ENCODE measurements around the gene RNF13.

Gene RNF13

DNA sequence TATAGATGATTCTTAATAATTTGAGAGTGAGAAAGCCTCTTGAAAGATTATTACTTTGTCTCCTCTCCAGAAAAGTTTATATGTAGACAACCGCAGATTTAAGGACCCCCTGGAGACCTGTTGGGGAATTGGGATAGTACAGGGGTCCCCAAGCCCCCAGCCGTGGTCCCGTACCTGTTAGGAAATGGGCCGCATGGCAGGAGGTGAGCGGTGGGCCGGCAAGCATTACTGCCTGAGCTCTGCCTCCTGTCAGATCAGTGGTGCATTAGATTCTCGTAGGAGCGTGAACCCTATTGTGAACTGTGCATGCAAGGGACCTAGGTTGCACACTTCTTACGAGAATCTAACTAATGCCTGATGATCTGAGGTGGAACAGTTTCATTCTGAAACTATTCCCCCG, 79.4 kb downstream of the RNF13 start:
- H3K27me3 ChIP-seq (ENCODE audit: insufficient read depth, low read length), result no peaks in the 10 kb centered on the region
- H3K79me2 ChIP-seq (ENCODE audit: control insufficient read depth, insufficient read depth, low read length, unreplicated experiment), result no peaks in the 10 kb centered on the region
- H3K4me3 ChIP-seq (ENCODE audit: low read depth, low read length), result no peak overlapping the region
- no peak overlapping the region for H2AFZ ChIP-seq (ENCODE audit: low read length, unreplicated experiment)
- H3K4me1 ChIP-seq (ENCODE audit: control insufficient read depth, insufficient read depth, low read length, unreplicated experiment), result peaks cover 12% of the 10 kb centered on the region
- peaks cover 3% of the 10 kb centered on the region; the same call in 1 of the 2 replicates for H3K36me3 ChIP-seq (ENCODE audit: insufficient read depth, low read length)
- H3K27ac ChIP-seq (ENCODE audit: low read depth, low read length), result no peak overlapping the region

DNA sequence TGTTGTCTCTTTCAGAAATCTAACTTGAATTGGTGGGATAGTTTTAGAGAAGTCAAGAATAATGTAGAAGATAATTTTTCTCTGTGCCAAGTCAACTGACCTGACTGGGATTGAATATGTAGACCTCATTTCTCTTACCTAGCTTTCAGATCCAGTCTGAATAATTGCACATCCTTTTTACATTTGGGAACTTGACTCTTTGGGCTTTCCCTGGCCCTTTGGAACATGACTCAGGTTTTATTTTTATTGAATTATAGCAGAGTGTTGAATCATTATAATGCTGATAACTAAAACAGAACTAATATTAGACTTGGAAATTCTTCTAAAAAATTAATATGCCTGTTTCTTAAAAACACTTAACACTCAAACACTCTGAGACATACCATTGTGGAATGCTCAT, 81.2 kb downstream of the RNF13 start:
- no peaks in the 10 kb centered on the region for H3K79me2 ChIP-seq (ENCODE audit: control insufficient read depth, insufficient read depth, low read length, unreplicated experiment)
- H2AFZ ChIP-seq (ENCODE audit: low read length, unreplicated experiment), result no peak overlapping the region
- H3K36me3 ChIP-seq (ENCODE audit: insufficient read depth, low read length), result no peaks in the 10 kb centered on the region; the same call in 1 of the 2 replicates
- peaks cover 23% of the 10 kb centered on the region for H3K4me1 ChIP-seq (ENCODE audit: control insufficient read depth, insufficient read depth, low read length, unreplicated experiment)
- no peak overlapping the region for H3K4me3 ChIP-seq (ENCODE audit: low read depth, low read length)
- 0 out of 2 replicates have a peak overlapping the region, but pooled peaks have one; percentile 25 for H3K27ac ChIP-seq (ENCODE audit: low read depth, low read length)
- no peaks in the 10 kb centered on the region for H3K27me3 ChIP-seq (ENCODE audit: insufficient read depth, low read length)

DNA sequence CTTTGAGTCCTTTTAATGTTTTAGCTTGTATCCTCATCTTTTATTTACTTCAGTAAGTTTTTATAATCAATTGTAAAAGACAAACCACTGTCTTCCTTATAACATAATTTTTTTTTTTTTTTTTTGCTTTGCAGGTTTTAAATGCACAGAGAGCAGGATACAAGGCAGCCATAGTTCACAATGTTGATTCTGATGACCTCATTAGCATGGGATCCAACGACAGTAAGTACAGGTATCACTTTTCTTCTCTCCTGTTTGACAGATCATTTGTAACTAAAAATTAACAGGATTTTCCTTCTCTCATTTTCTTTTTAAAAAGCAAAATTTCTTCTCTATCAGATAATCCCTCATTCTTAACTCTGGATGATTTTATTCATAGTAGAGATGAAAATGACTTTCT, 82.3 kb downstream of the RNF13 start:
- H3K27me3 ChIP-seq (ENCODE audit: insufficient read depth, low read length), result no peaks in the 10 kb centered on the region

DNA sequence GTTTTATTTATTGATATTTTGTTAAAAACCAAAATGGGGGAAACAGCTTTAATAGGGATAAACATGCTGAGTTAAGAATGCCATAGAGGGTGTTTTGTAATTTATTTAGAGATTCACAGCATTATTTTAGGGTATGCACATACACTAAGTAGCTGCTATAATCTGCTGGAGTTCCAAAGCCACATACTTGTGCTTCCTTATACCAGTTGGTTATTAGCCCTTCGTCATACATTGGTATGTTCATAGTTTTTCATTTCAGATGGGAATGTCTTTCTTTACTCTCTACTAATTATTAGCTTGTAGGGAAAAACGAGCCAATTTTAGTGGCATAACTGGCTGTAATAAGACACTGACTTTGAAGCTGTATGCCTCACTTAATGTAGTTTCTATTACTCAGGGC, 82.8 kb downstream of the RNF13 start:
- H3K79me2 ChIP-seq (ENCODE audit: control insufficient read depth, insufficient read depth, low read length, unreplicated experiment), result no peaks in the 10 kb centered on the region
- no peaks in the 10 kb centered on the region; the same call in 1 of the 2 replicates for H3K36me3 ChIP-seq (ENCODE audit: insufficient read depth, low read length)
- no peak overlapping the region for H2AFZ ChIP-seq (ENCODE audit: low read length, unreplicated experiment)
- H3K27me3 ChIP-seq (ENCODE audit: insufficient read depth, low read length), result no peaks in the 10 kb centered on the region
- no peak overlapping the region for H3K27ac ChIP-seq (ENCODE audit: low read depth, low read length)
- no peak overlapping the region for H3K4me3 ChIP-seq (ENCODE audit: low read depth, low read length)
- peaks cover 23% of the 10 kb centered on the region for H3K4me1 ChIP-seq (ENCODE audit: control insufficient read depth, insufficient read depth, low read length, unreplicated experiment)

More for the DNA sequence above, 82.3 kb downstream of the RNF13 start:
- Histone ChIP-seq H3K4me3 (ENCODE audit: low read depth, low read length) (no peak overlapping the region), H3K36me3 (ENCODE audit: insufficient read depth, low read length) (no peaks in the 10 kb centered on the region; the same call in 1 of the 2 replicates), H2AFZ (ENCODE audit: low read length, unreplicated experiment) (no peak overlapping the region), H3K27ac (ENCODE audit: low read depth, low read length) (no peak overlapping the region), H3K79me2 (ENCODE audit: control insufficient read depth, insufficient read depth, low read length, unreplicated experiment) (no peaks in the 10 kb centered on the region), H3K4me1 (ENCODE audit: control insufficient read depth, insufficient read depth, low read length, unreplicated experiment) (peaks cover 23% of the 10 kb centered on the region)

DNA sequence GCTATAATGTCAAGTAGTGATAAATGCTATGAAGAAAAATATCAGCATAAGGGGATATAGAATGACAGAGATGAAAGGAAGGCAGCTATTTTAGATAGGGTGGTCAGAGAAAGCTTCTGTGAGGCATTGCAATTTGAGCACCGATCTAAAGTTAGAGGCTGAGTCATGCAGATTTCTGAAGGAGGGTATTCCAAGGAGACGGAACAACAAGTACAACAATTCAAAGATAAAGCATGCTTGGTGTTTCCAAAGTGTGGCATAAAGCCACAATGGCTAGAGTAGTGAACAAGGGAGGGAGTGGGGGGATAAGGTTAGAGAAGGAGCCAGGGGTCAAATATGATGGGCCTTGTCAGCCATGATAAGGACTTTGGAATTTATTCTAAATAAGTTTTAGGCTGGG, 85.8 kb downstream of the RNF13 start:
- Histone ChIP-seq H3K27ac (ENCODE audit: low read depth, low read length) (peak overlapping the region; percentile 56), H3K79me2 (ENCODE audit: control insufficient read depth, insufficient read depth, low read length, unreplicated experiment) (no peaks in the 10 kb centered on the region), H3K4me3 (ENCODE audit: low read depth, low read length) (no peak overlapping the region), H3K4me1 (ENCODE audit: control insufficient read depth, insufficient read depth, low read length, unreplicated experiment) (peaks cover 22% of the 10 kb centered on the region), H3K27me3 (ENCODE audit: insufficient read depth, low read length) (no peaks in the 10 kb centered on the region), H3K36me3 (ENCODE audit: insufficient read depth, low read length) (no peaks in the 10 kb centered on the region; the same call in 1 of the 2 replicates), H2AFZ (ENCODE audit: low read length, unreplicated experiment) (no peak overlapping the region)

DNA sequence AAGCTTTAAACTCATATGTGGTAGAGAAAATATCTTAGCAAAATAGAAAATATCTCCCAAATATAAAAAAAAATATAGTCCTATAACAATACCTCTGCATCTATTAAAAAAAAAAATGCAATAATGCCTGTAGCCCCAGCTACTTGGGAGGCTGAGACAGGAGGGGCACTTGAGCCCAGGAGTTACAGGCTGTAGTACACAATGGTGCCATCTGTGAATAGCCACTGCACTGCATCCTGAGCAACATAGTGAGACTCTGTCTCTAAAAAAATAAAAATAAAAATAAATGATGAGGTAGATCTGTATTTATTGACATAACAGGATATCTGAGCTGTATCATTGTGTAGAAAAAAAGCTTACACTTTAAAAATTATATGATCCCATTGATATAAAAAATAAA, 87.3 kb downstream of the RNF13 start:
- H3K4me1 ChIP-seq (ENCODE audit: control insufficient read depth, insufficient read depth, low read length, unreplicated experiment), result peaks cover 11% of the 10 kb centered on the region
- no peaks in the 10 kb centered on the region for H3K79me2 ChIP-seq (ENCODE audit: control insufficient read depth, insufficient read depth, low read length, unreplicated experiment)
- H3K27ac ChIP-seq (ENCODE audit: low read depth, low read length), result no peak overlapping the region
- H3K27me3 ChIP-seq (ENCODE audit: insufficient read depth, low read length), result no peaks in the 10 kb centered on the region
- no peaks in the 10 kb centered on the region; the same call in 1 of the 2 replicates for H3K36me3 ChIP-seq (ENCODE audit: insufficient read depth, low read length)
- no peak overlapping the region for H2AFZ ChIP-seq (ENCODE audit: low read length, unreplicated experiment)
- no peak overlapping the region for H3K4me3 ChIP-seq (ENCODE audit: low read depth, low read length)

DNA sequence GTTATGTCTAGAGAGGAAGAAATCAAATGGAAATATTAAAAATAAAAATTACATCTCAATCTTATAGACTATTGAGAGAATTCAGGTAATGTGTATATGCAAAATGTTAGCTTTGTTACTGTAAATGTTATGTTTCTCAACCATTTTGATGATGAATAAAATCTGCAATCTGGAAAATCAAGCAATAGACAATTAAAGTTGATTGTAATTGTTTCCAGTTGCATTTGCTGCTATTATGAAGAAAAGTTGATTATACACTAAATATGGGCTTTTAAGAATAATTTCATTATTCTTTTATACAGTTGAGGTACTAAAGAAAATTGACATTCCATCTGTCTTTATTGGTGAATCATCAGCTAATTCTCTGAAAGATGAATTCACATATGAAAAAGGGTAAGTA, 88.8 kb downstream of the RNF13 start:
- Histone ChIP-seq H3K36me3 (ENCODE audit: insufficient read depth, low read length) (no peaks in the 10 kb centered on the region), H2AFZ (ENCODE audit: low read length, unreplicated experiment) (no peak overlapping the region), H3K27me3 (ENCODE audit: insufficient read depth, low read length) (no peaks in the 10 kb centered on the region), H3K79me2 (ENCODE audit: control insufficient read depth, insufficient read depth, low read length, unreplicated experiment) (no peaks in the 10 kb centered on the region), H3K4me3 (ENCODE audit: low read depth, low read length) (no peak overlapping the region), H3K4me1 (ENCODE audit: control insufficient read depth, insufficient read depth, low read length, unreplicated experiment) (peaks cover 11% of the 10 kb centered on the region), H3K27ac (ENCODE audit: low read depth, low read length) (no peak overlapping the region)

DNA sequence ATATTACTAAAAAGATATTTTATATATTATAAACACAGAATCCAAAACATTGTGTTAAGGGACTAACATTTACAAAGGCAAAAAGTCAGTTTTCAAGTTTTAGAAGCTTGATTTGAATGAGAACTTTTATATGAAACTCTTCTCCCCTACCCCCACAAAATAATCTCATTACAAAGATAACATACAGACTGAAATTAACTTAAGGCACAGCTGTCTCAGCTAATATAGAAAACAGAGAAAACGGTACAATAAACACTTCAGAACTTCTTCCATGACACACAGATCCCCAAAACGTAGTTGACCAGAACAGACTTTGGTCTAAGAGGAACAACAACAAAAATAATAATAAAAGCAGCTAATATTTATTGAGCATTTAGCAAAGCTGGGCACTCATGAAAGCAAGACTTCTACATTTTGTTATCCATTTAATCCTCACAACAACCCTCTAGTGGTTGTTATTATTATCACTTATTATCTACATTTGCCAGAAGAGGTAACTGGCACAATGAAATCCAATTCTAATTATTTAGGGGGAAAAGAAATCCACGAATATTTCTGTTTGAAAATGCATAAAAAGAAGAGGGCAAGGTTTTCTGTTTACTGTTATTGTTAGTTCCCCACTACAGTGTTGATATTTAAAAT, 89.6 kb downstream of the RNF13 start:
- H3K27ac ChIP-seq (ENCODE audit: low read depth, low read length), result no peak overlapping the region
- no peak overlapping the region for H3K4me3 ChIP-seq (ENCODE audit: low read depth, low read length)
- H3K27me3 ChIP-seq (ENCODE audit: insufficient read depth, low read length), result no peaks in the 10 kb centered on the region
- H3K79me2 ChIP-seq (ENCODE audit: control insufficient read depth, insufficient read depth, low read length, unreplicated experiment), result no peaks in the 10 kb centered on the region
- no peak overlapping the region for H2AFZ ChIP-seq (ENCODE audit: low read length, unreplicated experiment)
- H3K36me3 ChIP-seq (ENCODE audit: insufficient read depth, low read length), result no peaks in the 10 kb centered on the region
- H3K4me1 ChIP-seq (ENCODE audit: control insufficient read depth, insufficient read depth, low read length, unreplicated experiment), result peaks cover 11% of the 10 kb centered on the region

DNA sequence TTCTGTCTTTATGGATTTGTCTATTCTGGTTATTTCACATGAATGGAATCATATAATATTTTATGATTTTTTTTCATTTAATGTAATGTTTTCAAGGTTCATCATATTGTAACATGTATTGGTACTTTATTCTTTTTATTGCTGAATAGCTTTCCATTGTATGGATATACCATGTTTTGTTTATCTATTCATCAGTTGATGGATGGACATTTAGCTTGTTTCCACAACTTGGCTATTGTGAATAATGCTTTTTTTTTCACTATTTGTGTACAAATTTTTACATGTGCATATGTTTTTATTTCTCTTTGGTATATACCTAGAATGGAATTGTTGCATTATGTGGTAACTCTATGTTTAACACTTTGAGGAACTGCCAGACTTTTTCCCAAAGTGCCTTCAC, 93.0 kb downstream of the RNF13 start:
- Histone ChIP-seq H3K27me3 (ENCODE audit: insufficient read depth, low read length) (no peaks in the 10 kb centered on the region), H3K36me3 (ENCODE audit: insufficient read depth, low read length) (no peaks in the 10 kb centered on the region), H2AFZ (ENCODE audit: low read length, unreplicated experiment) (no peak overlapping the region), H3K4me1 (ENCODE audit: control insufficient read depth, insufficient read depth, low read length, unreplicated experiment) (no peaks in the 10 kb centered on the region), H3K79me2 (ENCODE audit: control insufficient read depth, insufficient read depth, low read length, unreplicated experiment) (no peaks in the 10 kb centered on the region), H3K27ac (ENCODE audit: low read depth, low read length) (no peak overlapping the region), H3K4me3 (ENCODE audit: low read depth, low read length) (no peak overlapping the region)

DNA sequence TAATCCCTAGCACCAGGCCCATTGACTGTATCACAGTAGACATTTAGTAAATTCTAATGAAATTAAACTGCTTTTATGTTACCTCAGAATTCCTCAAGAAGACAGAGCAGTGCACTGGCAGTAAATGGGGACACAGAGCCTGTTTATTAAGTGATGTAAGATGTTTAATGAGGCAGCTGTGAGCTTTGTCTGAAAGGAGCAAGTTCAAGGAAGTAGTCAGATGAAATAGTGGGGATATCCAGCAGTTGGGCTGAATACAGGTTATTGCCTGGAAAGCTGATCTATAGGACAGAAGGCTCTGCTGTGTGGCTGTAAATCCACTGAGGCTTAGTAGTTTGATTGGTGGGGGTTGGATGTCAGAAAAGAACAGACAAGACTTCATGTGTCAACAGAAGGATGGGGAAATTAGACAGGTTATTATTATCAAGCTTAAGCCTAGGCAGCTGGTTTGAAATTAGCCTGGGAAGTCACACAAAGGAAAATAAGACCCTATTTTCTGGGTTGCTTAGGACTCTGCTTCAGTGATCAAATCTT, 95.5 kb downstream of the RNF13 start:
- no peak overlapping the region for H3K27ac ChIP-seq (ENCODE audit: low read depth, low read length)
- no peak overlapping the region for H2AFZ ChIP-seq (ENCODE audit: low read length, unreplicated experiment)

DNA sequence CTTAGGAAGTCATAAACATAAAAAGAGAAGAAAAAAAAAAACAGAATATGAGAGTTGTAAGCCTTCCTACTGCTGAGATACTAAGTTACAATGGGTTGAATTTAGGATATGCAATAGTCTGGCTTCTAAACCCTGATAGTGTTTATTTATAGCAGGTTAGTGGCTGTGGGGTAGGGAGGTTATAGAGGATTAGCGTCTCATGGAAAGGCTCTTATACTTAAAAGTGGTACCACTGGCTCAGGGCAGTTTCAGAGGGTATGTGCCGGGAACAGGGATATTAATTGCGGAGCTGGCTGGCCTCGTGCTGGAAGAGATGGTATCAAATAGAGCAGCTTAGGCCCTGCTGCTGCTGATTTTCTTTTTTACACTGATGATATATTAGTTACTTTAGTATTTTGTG, 96.9 kb downstream of the RNF13 start:
- no peaks in the 10 kb centered on the region for H3K4me1 ChIP-seq (ENCODE audit: control insufficient read depth, insufficient read depth, low read length, unreplicated experiment)
- no peak overlapping the region for H3K4me3 ChIP-seq (ENCODE audit: low read depth, low read length)
- no peaks in the 10 kb centered on the region for H3K27me3 ChIP-seq (ENCODE audit: insufficient read depth, low read length)
- no peak overlapping the region for H3K27ac ChIP-seq (ENCODE audit: low read depth, low read length)
- no peaks in the 10 kb centered on the region; the same call in none of the 2 replicates for H3K36me3 ChIP-seq (ENCODE audit: insufficient read depth, low read length)
- H3K79me2 ChIP-seq (ENCODE audit: control insufficient read depth, insufficient read depth, low read length, unreplicated experiment), result no peaks in the 10 kb centered on the region
- H2AFZ ChIP-seq (ENCODE audit: low read length, unreplicated experiment), result no peak overlapping the region

More for the DNA sequence above, 95.5 kb downstream of the RNF13 start:
- no peaks in the 10 kb centered on the region for H3K27me3 ChIP-seq (ENCODE audit: insufficient read depth, low read length)
- no peaks in the 10 kb centered on the region for H3K79me2 ChIP-seq (ENCODE audit: control insufficient read depth, insufficient read depth, low read length, unreplicated experiment)
- H3K4me1 ChIP-seq (ENCODE audit: control insufficient read depth, insufficient read depth, low read length, unreplicated experiment), result no peaks in the 10 kb centered on the region
- H3K4me3 ChIP-seq (ENCODE audit: low read depth, low read length), result no peak overlapping the region
- no peaks in the 10 kb centered on the region; the same call in none of the 2 replicates for H3K36me3 ChIP-seq (ENCODE audit: insufficient read depth, low read length)

Data from ACC112 (cell line).